PC-9 (cell line): ENCODE results near the gene HSPA14. TPM values are rescaled to one million over a fixed set of nuclear protein-coding genes. Genes with fewer than 3 reads are reported as not detected.

ENCODE experiments used
- BruUV-seq: library from RNA; stranded (reverse); fragments of 400-500 nt; replicated peaks from 2 replicates; lab custom pipeline; 2021; lab: Mats Ljungman, UMichigan
- CTCF ChIA-PET: fragments of 300-600 bp; sonication (Branson Sonifier 250); formaldehyde crosslinking; loops from one replicate; lab custom pipeline; 2022; ENCODE audit warnings: antibody characterized with exemption; lab: Charles Lee
- POLR2A ChIA-PET: fragments of 300-600 bp; sonication (Branson Sonifier 250); formaldehyde crosslinking; loops from one replicate; lab custom pipeline; 2022; ENCODE audit warnings: antibody characterized with exemption; ENCODE audit not compliant: unreplicated experiment; lab: Charles Lee
- DNase-seq, 2 experiments: peaks; one replicate each; pipeline versions ENCODE4 v3.0.0 to v3.0.0-alpha.2; 2015 to 2022; ENCODE audit warnings: mixed read lengths in 1 of 2
- H2AFZ ChIP-seq: fragments of 200-600 bp; sonication (generic); 2 replicates; pipeline ENCODE4 v1.8.1; 2017; ENCODE audit warnings: antibody characterized with exemption
- H3F3A ChIP-seq: fragments of 200-600 bp; sonication (generic); 2 replicates; pipeline ENCODE4 v1.8.1; 2017; ENCODE audit warnings: antibody characterized with exemption, mild to moderate bottlenecking, low read depth; ENCODE audit not compliant: insufficient read depth
- H3K27ac ChIP-seq: fragments of 200-600 bp; sonication (generic); 2 replicates; pipeline ENCODE4 v1.6.1; 2016; ENCODE audit warnings: mixed run types
- H3K27me3 ChIP-seq: fragments of 200-600 bp; sonication (generic); 2 replicates; pipeline ENCODE4 v1.6.1; 2016; ENCODE audit warnings: low read depth, mixed run types; ENCODE audit not compliant: insufficient read depth
- H3K36me3 ChIP-seq: fragments of 200-600 bp; sonication (generic); 2 replicates; pipeline ENCODE4 v1.6.1; 2016; ENCODE audit warnings: low read depth, mixed run types
- H3K4me1 ChIP-seq: fragments of 200-600 bp; sonication (generic); replicated peaks from 2 replicates; pipeline ENCODE4 v1.6.1; 2016; ENCODE audit warnings: mixed run types; ENCODE audit not compliant: insufficient read depth
- H3K4me2 ChIP-seq: fragments of 200-600 bp; sonication (generic); 2 replicates; pipeline ENCODE4 v1.6.1; 2017; ENCODE audit warnings: mixed run types
- H3K4me3 ChIP-seq: fragments of 200-600 bp; sonication (generic); 2 replicates; pipeline ENCODE4 v1.6.1; 2016; ENCODE audit warnings: mixed run types
- H3K79me2 ChIP-seq: fragments of 200-600 bp; sonication (generic); 2 replicates; pipeline ENCODE4 v1.6.1; 2017; ENCODE audit warnings: low read depth, mixed run types
- H3K9me2 ChIP-seq: fragments of 200-600 bp; sonication (generic); 2 replicates; pipeline ENCODE4 v1.8.1; 2017; ENCODE audit warnings: mild to moderate bottlenecking; ENCODE audit not compliant: insufficient read depth
- H3K9me3 ChIP-seq: fragments of 200-600 bp; sonication (generic); 2 replicates; pipeline ENCODE4 v1.8.1; 2016; ENCODE audit warnings: low read depth; ENCODE audit not compliant: insufficient read depth
- H4K20me1 ChIP-seq: fragments of 200-600 bp; sonication (generic); 2 replicates; pipeline ENCODE4 v1.8.1; 2017; ENCODE audit not compliant: insufficient read depth
- EZH2 ChIP-seq: fragments of 200-600 bp; sonication (generic); IDR thresholded peaks from 2 replicates; pipeline ENCODE4 v1.8.0; 2017; ENCODE audit warnings: antibody characterized with exemption, low read depth
- intact Hi-C: fragments of 100-400 bp; cut with micrococcal nuclease; formaldehyde crosslinking; loops from one replicate; pipeline ENCODE4 v1.10.0; 2022; ENCODE audit not compliant: unreplicated experiment
- total RNA-seq: library from RNA; stranded (reverse); gene quantifications from 2 replicates; pipeline ENCODE4 v1.2.3, GENCODE V29; 2021
- TF ChIP-seq, protein P1 (sequence below): fragments of 200-600 bp; sonication (generic); conservative IDR thresholded peaks from 2 replicates; pipeline ENCODE4 v1.6.1; 2017; ENCODE audit warnings: mixed run types, antibody characterized with exemption, mild to moderate bottlenecking, moderate library complexity

The HSPA14 gene
- total RNA-seq, 1 experiment from 2014 or later, result 23.1 TPM

DNA sequence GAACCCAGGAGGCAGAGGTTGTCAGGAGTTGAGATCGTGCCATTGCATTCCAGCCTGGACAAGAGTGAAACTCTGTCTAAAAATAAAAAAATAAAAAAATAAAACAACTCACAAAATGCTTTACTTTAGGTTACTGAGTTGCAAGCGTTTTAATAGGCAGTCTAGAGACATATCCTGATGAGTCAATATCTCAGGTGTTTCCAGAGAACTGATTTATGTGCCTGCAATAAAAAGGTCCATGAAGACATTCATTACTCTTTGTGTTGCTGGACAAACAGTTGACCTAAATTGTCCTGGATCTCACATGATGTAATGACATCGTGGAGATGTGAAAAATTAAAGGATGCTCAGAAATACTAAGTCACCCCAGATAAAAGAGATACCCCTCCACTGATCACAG is 31.8 kb upstream of the HSPA14 start:
- H3K9me3 ChIP-seq, result no peaks in the 10 kb centered on the region
- no TSS peak for BruUV-seq
- DNase-seq, result no peak

DNA sequence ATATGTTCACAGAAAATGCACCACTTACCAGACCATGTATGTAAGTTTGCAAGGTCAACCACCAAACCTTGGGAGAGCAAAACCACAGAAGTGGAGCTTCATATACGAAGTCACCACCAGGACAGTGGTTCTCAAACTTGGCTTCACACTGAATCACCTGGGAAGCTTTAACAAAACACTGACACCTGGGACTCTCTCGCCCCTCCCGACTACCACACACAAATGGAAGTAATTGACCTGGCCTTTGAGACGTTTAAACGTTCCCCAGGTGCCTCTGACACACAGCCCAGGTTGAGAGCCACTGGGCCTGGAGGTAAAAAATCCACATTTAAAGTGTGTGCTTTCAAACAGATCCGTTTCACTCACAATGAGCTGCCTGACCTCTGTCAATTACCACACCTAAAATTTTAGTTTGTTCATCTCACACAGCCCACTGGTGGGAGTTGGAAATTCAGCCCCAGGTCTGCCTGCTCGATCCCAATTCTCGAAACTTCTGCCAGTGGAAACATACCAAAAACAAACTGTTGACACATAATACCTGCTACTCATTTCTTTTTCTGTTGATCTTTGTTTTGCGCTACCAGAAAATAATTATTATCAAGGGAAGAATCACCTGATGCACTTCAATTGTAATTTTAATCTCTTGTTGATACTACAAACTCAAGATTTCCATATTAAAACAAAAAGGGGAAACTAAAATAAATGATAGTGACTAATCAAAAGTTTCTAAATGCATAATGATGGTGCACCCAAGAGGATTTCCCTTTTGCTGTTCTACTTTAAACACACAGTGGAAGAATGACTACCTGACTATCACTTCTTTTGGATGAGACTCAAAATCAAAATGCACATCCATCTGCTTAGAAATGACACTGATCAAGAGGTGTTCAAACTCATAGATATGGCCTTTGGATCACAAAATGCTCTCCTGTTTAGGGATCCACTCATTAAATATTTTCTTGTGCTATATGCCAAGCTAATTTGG is 26.8 kb upstream of the HSPA14 start:
- no peaks in the 10 kb centered on the region for H3K9me2 ChIP-seq
- H3K4me1 ChIP-seq, result peaks cover 6% of the 10 kb centered on the region; the same call in 1 of the 2 replicates
- H2AFZ ChIP-seq, result no peak overlapping the region
- ChIA-PET POLR2A (no interaction called here), CTCF (no interaction called here)
- H3K27ac ChIP-seq, result no peak overlapping the region
- BruUV-seq, result no TSS peak
- TF ChIP-seq, protein P1, sequence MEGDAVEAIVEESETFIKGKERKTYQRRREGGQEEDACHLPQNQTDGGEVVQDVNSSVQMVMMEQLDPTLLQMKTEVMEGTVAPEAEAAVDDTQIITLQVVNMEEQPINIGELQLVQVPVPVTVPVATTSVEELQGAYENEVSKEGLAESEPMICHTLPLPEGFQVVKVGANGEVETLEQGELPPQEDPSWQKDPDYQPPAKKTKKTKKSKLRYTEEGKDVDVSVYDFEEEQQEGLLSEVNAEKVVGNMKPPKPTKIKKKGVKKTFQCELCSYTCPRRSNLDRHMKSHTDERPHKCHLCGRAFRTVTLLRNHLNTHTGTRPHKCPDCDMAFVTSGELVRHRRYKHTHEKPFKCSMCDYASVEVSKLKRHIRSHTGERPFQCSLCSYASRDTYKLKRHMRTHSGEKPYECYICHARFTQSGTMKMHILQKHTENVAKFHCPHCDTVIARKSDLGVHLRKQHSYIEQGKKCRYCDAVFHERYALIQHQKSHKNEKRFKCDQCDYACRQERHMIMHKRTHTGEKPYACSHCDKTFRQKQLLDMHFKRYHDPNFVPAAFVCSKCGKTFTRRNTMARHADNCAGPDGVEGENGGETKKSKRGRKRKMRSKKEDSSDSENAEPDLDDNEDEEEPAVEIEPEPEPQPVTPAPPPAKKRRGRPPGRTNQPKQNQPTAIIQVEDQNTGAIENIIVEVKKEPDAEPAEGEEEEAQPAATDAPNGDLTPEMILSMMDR, result no peak
- no peak for TF ChIP-seq EZH2
- no peaks in the 10 kb centered on the region for H3F3A ChIP-seq
- intact Hi-C loops, result no loop called here
- H3K4me3 ChIP-seq, result no peak overlapping the region
- H3K36me3 ChIP-seq, result no peaks in the 10 kb centered on the region
- H3K27me3 ChIP-seq, result no peaks in the 10 kb centered on the region
- no peak overlapping the region for H3K4me2 ChIP-seq
- DNase-seq, result no peak
- no peaks in the 10 kb centered on the region for H3K9me3 ChIP-seq
- no peaks in the 10 kb centered on the region for H4K20me1 ChIP-seq
- no peaks in the 10 kb centered on the region for H3K79me2 ChIP-seq

More for the DNA sequence above, 31.8 kb upstream of the HSPA14 start:
- Histone ChIP-seq H3K27ac (no peak overlapping the region), H3K27me3 (no peaks in the 10 kb centered on the region), H3K4me1 (no peaks in the 10 kb centered on the region; the same call in 1 of the 2 replicates), H4K20me1 (no peaks in the 10 kb centered on the region), H2AFZ (no peak overlapping the region), H3F3A (no peaks in the 10 kb centered on the region), H3K79me2 (no peaks in the 10 kb centered on the region), H3K4me3 (no peak overlapping the region), H3K36me3 (no peaks in the 10 kb centered on the region), H3K4me2 (no peak overlapping the region), H3K9me2 (no peaks in the 10 kb centered on the region)
- ChIA-PET CTCF (no interaction called here), POLR2A (no interaction called here)
- intact Hi-C loops, result no loop called here
- no peak for TF ChIP-seq EZH2
- TF ChIP-seq, protein P1, result no peak

DNA sequence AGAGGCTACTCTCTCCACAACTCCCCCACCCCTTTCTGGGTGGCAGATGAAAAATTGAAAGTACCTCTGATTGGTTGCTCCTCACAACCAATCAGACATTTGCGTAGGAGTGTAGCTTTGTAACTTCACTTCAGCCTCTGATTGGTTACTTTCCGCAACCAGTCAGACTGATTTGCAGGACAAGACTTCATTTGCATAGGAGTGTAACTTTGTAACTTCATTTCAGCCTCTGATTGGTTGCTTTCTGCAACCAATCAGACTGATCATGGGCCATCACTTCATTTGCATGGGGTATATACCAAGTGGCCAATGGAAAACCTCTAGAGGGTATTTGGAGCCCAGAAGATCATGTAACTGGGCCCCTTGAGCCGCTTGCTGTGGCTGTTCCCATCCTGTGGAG is 25.8 kb upstream of the HSPA14 start:
- Histone ChIP-seq H3K4me1 (peaks cover 6% of the 10 kb centered on the region; the same call in 1 of the 2 replicates), H3K27me3 (no peaks in the 10 kb centered on the region), H4K20me1 (no peaks in the 10 kb centered on the region), H3K4me3 (no peak overlapping the region), H3K4me2 (no peak overlapping the region), H3F3A (no peaks in the 10 kb centered on the region), H2AFZ (no peak overlapping the region), H3K79me2 (no peaks in the 10 kb centered on the region), H3K9me3 (no peaks in the 10 kb centered on the region), H3K9me2 (no peaks in the 10 kb centered on the region), H3K36me3 (no peaks in the 10 kb centered on the region), H3K27ac (no peak overlapping the region)
- BruUV-seq, result no TSS peak
- intact Hi-C loops, result no loop called here
- no peak for TF ChIP-seq EZH2
- DNase-seq, result no peak
- CTCF ChIA-PET, result no interaction called here
- POLR2A ChIA-PET, result no interaction called here
